Body of pancreas (tissue), 4 donors: ENCODE measurements around the gene SPATA2. TPM values are rescaled to one million over a fixed set of nuclear protein-coding genes. Genes with fewer than 3 reads are reported as not detected.

Source experiments
- ATAC-seq: fragments of 150-250 bp; one replicate; pipeline ENCODE4 v1.9.1; 2016
- DNase-seq, 4 donors: peaks; one replicate each; pipeline ENCODE4 v3.0.0-alpha.2; 2019
- H3K27ac ChIP-seq, 4 donors: fragments of 200-600 bp; sonication (generic); 1 replicate in 3 of 4; 2 replicates in 1 of 4; pipeline versions ENCODE4 v1.5.1 to v1.6.1; 2016 to 2019; ENCODE audit warnings: mild to moderate bottlenecking in 1 of 4, mixed read lengths in 1 of 4, moderate library complexity in 1 of 4
- H3K27me3 ChIP-seq, 2 donors: fragments of 200-600 bp; sonication (generic); one replicate each; pipeline ENCODE4 v1.6.0; 2016; ENCODE audit warnings: mild to moderate bottlenecking in 1 of 2
- H3K36me3 ChIP-seq, 2 donors: fragments of 200-600 bp; sonication (generic); replicated peaks in 1 of 2; 2 replicates each; pipeline ENCODE4 v1.5.1; 2016; ENCODE audit warnings: low read depth in 2 of 2; ENCODE audit not compliant: insufficient read depth in 1 of 2
- H3K4me1 ChIP-seq: fragments of 200-600 bp; sonication (generic); one replicate; pipeline ENCODE4 v1.6.0; 2016
- H3K4me3 ChIP-seq, 2 donors: fragments of 200-600 bp; sonication (generic); 1 replicate in 1 of 2; 2 replicates in 1 of 2; pipeline ENCODE4 v1.5.1; 2016 to 2019
- H3K9me3 ChIP-seq, 3 donors: fragments of 200-600 bp; sonication (generic); 1 replicate in 2 of 3; 2 replicates in 1 of 3; pipeline ENCODE4 v1.5.1; 2016
- CTCF ChIP-seq, 7 experiments: fragments of 450-650 bp in 4 of 7; fragments of 200-600 bp in 3 of 7; sonication (generic) in 3 of 7; IDR thresholded peaks; one replicate each; pipeline ENCODE4 v1.5.1; 2016 to 2019; ENCODE audit warnings: antibody characterized with exemption in 7 of 7
- POLR2A ChIP-seq, 3 donors: fragments of 450-650 bp; IDR thresholded peaks; one replicate each; pipeline ENCODE4 v1.6.1; 2016; ENCODE audit warnings: antibody characterized with exemption in 3 of 3, mild to moderate bottlenecking in 2 of 3
- WGBS, 2 donors: methylation state at CpG; one replicate each; pipeline ENCODE4 v1.1.5; 2017; 5-methylcytosine and 5-hydroxymethylcytosine counted together
- intact Hi-C: fragments of 100-400 bp; cut with DNase I; formaldehyde crosslinking; loops from one replicate; pipeline ENCODE4 v1.15.1; 2023
- total RNA-seq, 2 donors: library from RNA; depleted of rRNA; stranded (reverse); fragments of >200 nt; gene quantifications; one replicate each; pipeline ENCODE4 v1.1.0, GENCODE V29; 2016

Gene SPATA2
- total RNA-seq, 2 donors from 2014 or later, result 3.9 to 7.3 TPM

- Histone ChIP-seq H3K9me3 (no peaks in the 10 kb centered on the region), H3K27ac (no peak overlapping the region), H3K4me3 (no peak overlapping the region), H3K27me3 (no peaks in the 10 kb centered on the region), H3K4me1 (peaks cover 38% of the 10 kb centered on the region), H3K36me3 (no peaks in the 10 kb centered on the region)
- TF ChIP-seq POLR2A (IDR thresholded peaks at IDR 0.05), result no peak
- no peak for TF ChIP-seq CTCF (IDR thresholded peaks at IDR 0.05)
- intact Hi-C loops, result no loop called here
- no peak for ATAC-seq
- DNase-seq, result no peak
- WGBS, 2 donors, result 86 to 94% methylated on average over 7 to 9 of the region's 9 CpGs
Measured at GRCh38 chr20:49892260-49892659, 23.1 kb downstream of the SPATA2 start.

- intact Hi-C loops, result no loop called here
- Histone ChIP-seq H3K27ac (no peak overlapping the region), H3K4me1 (peaks cover 45% of the 10 kb centered on the region), H3K27me3 (no peaks in the 10 kb centered on the region), H3K4me3 (no peak overlapping the region), H3K9me3 (no peaks in the 10 kb centered on the region), H3K36me3 (no peaks in the 10 kb centered on the region)
- ATAC-seq, result no peak
- 87 to 92% methylated on average over 13 of the region's 13 CpGs for WGBS, 2 donors
- DNase-seq, result no peak
- TF ChIP-seq CTCF (IDR thresholded peaks at IDR 0.05) (no peak), POLR2A (IDR thresholded peaks at IDR 0.05) (no peak)
Measured at GRCh38 chr20:49891476-49892110, 23.7 kb downstream of the SPATA2 start.

GRCh38 chr20:49890471-49891361 lies 24.6 kb downstream of the SPATA2 start:
- H3K4me1 ChIP-seq, result peaks cover 47% of the 10 kb centered on the region
- no peak overlapping the region for H3K4me3 ChIP-seq
- WGBS, 2 donors, result 80 to 83% methylated on average over 15 to 18 of the region's 21 CpGs
- no peaks in the 10 kb centered on the region for H3K9me3 ChIP-seq
- ATAC-seq, result no peak
- no peak for DNase-seq
- TF ChIP-seq CTCF (IDR thresholded peaks at IDR 0.05), result no peak
- TF ChIP-seq POLR2A (IDR thresholded peaks at IDR 0.05), result no peak
- H3K27me3 ChIP-seq, result no peaks in the 10 kb centered on the region
- H3K36me3 ChIP-seq, result no peaks in the 10 kb centered on the region
- peak overlapping the region in 2 of 4 donors; percentile 10 to 42 for H3K27ac ChIP-seq
- intact Hi-C loops, result no loop called here

GRCh38 chr20:49889935-49890333 lies 25.4 kb downstream of the SPATA2 start:
- ATAC-seq, result no peak
- peak overlapping the region in 3 of 4 donors; percentile 10 to 42 (median 32) for H3K27ac ChIP-seq
- intact Hi-C loops, result loop anchor here (10.0 kb wide), 1 partner anchor 345 kb away; no protein-coding TSS in a partner anchor

More at GRCh38 chr20:49889935-49890333, 25.4 kb downstream of the SPATA2 start:
- no peaks in the 10 kb centered on the region for H3K9me3 ChIP-seq
- peaks cover 0 to 3% of the 10 kb centered on the region in 2 donors for H3K36me3 ChIP-seq
- H3K4me3 ChIP-seq, result no peak overlapping the region
- 52 to 54% methylated on average over 9 of the region's 9 CpGs for WGBS, 2 donors
- peak in 3 of 4 donors; percentile 49 to 64 (median 52) for DNase-seq
- H3K27me3 ChIP-seq, result no peaks in the 10 kb centered on the region
- H3K4me1 ChIP-seq, result peaks cover 47% of the 10 kb centered on the region
- peak in 6 of 7 experiments; percentile 20 to 55 (median 41) for TF ChIP-seq CTCF (IDR thresholded peaks at IDR 0.05)
- no peak for TF ChIP-seq POLR2A (IDR thresholded peaks at IDR 0.05)
